GM21390 (cell line): Measurements from ENCODE around the gene FAIM.
"Not testable (repeated sequence)": the region's sequence is repeated elsewhere in the genome, so short reads cannot be mapped to it uniquely, and the experiment has no call there.

Experiments
- ATAC-seq: cut with Tn5 transposase; IDR thresholded peaks from one replicate; pipeline ENCODE4 v1.9.1; 2021; ENCODE audit not compliant: unreplicated experiment

The FAIM gene

GRCh38 chr3:138600100-138600745 is 8.3 kb upstream of the FAIM start:
- no peak for ATAC-seq

- ATAC-seq, result not testable (repeated sequence)
Observed at GRCh38 chr3:138601661-138602060, 6.9 kb upstream of the FAIM start.

GRCh38 chr3:138604106-138604595 is 4.4 kb upstream of the FAIM start:
- ATAC-seq, result not testable (repeated sequence)

GRCh38 chr3:138609898-138610266 is 1.3 kb downstream of the FAIM start:
- ATAC-seq, result no peak

GRCh38 chr3:138615462-138615861 is 6.9 kb downstream of the FAIM start:
- ATAC-seq, result no peak

GRCh38 chr3:138620431-138620830 is 11.9 kb downstream of the FAIM start:
- ATAC-seq, result no peak

GRCh38 chr3:138624518-138624917 is 15.9 kb downstream of the FAIM start:
- no peak for ATAC-seq

- no peak for ATAC-seq
Observed at GRCh38 chr3:138625707-138626365, 17.3 kb downstream of the FAIM start.

GRCh38 chr3:138629526-138629925 is 21.0 kb downstream of the FAIM start:
- ATAC-seq, result no peak

GRCh38 chr3:138638641-138639040 is 30.1 kb downstream of the FAIM start:
- no peak for ATAC-seq

GRCh38 chr3:138640537-138640936 is 32.0 kb downstream of the FAIM start:
- no peak for ATAC-seq

- no peak for ATAC-seq
Observed at GRCh38 chr3:138642226-138642926, 33.8 kb downstream of the FAIM start.

- no peak for ATAC-seq
Observed at GRCh38 chr3:138642927-138643253, 34.3 kb downstream of the FAIM start.

GRCh38 chr3:138646008-138646407 is 37.4 kb downstream of the FAIM start:
- no peak for ATAC-seq

GRCh38 chr3:138646513-138646912 is 37.9 kb downstream of the FAIM start:
- no peak for ATAC-seq

- ATAC-seq, result no peak
Observed at GRCh38 chr3:138649134-138649533, 40.6 kb downstream of the FAIM start.

- no peak for ATAC-seq
Observed at GRCh38 chr3:138653567-138653966, 45.0 kb downstream of the FAIM start.

- ATAC-seq, result no peak
Observed at GRCh38 chr3:138657508-138657907, 48.9 kb downstream of the FAIM start.

GRCh38 chr3:138668107-138668506 is 59.5 kb downstream of the FAIM start:
- no peak for ATAC-seq

- no peak for ATAC-seq
Observed at GRCh38 chr3:138670407-138670806, 61.8 kb downstream of the FAIM start.

GRCh38 chr3:138673641-138674530 is 65.3 kb downstream of the FAIM start:
- no peak for ATAC-seq
